HepG2 (cell line): ENCODE data around the gene ARFGAP1. TPM values are rescaled to one million over a fixed set of nuclear protein-coding genes. Genes with fewer than 3 reads are reported as not detected.

Experiments used
- ATAC-seq: fragments of 200-7000 bp; cut with Tn5 transposase; 3 replicates; pipeline ENCODE4 v1.9.1; 2020; ENCODE audit warnings: mild to moderate bottlenecking, moderate library complexity
- BruUV-seq: library from RNA; stranded (reverse); fragments of 400-500 nt; replicated peaks from 2 replicates; lab custom pipeline; 2021; lab: Mats Ljungman, UMichigan
- CTCF ChIA-PET: fragments of 300-600 bp; formaldehyde crosslinking; extraction: SDS; loops from one replicate; lab custom pipeline; 2021; ENCODE audit warnings: low total read pairs, inconsistent platforms, low intra/inter-chr PET ratio; lab: Yijun Ruan, JAX
- POLR2A ChIA-PET: fragments of 350-600 bp; sonication (Branson Sonifier 250); formaldehyde crosslinking; loops from one replicate; lab custom pipeline; 2020; ENCODE audit warnings: antibody characterized with exemption, inconsistent platforms; lab: Yijun Ruan, JAX
- DNase-seq: peaks from one replicate; pipeline ENCODE4 v3.0.0-alpha.2; 2015; ENCODE audit warnings: low spot score
- FAIRE-seq: peaks from 3 replicates; lab custom pipeline; 2011; peaks lifted over from hg19 to GRCh38; lab: Jason Lieb, UNC
- H2AFZ ChIP-seq: one replicate; pipeline ENCODE4 v1.6.1; 2011; ENCODE audit warnings: low read length, inconsistent platforms
- H3K27ac ChIP-seq: fragments of 300-600 bp; 3 replicates; pipeline ENCODE4 v1.8.0; 2011; ENCODE audit warnings: mixed run types, mild to moderate bottlenecking, mixed read lengths, low read length, inconsistent platforms; ENCODE audit not compliant: insufficient read depth; ENCODE audit errors: extremely low read length
- H3K27me3 ChIP-seq, 2 experiments: fragments of 200-600 bp in 1 of 2; 2 replicates in 1 of 2; 3 replicates in 1 of 2; pipeline versions ENCODE4 v1.6.0 to v1.8.0; 2011; ENCODE audit warnings: low read length in 2 of 2, mild to moderate bottlenecking in 2 of 2, moderate library complexity in 2 of 2, inconsistent platforms in 1 of 2; ENCODE audit not compliant: insufficient read depth in 2 of 2, control insufficient read depth in 1 of 2
- H3K36me3 ChIP-seq, 2 experiments: fragments of 200-600 bp in 1 of 2; replicated peaks in 1 of 2; 2 replicates in 1 of 2; 3 replicates in 1 of 2; pipeline versions ENCODE4 v1.5.1 to v1.8.0; 2011; ENCODE audit warnings: low read length in 2 of 2, inconsistent platforms in 1 of 2; ENCODE audit not compliant: insufficient read depth in 2 of 2, control insufficient read depth in 1 of 2
- H3K4me1 ChIP-seq: 2 replicates; pipeline ENCODE4 v1.5.1; 2012; ENCODE audit warnings: low read length, inconsistent platforms; ENCODE audit not compliant: insufficient read depth
- H3K4me2 ChIP-seq: 2 replicates; pipeline ENCODE4 v1.6.0; 2011; ENCODE audit warnings: low read depth, low read length, inconsistent platforms
- H3K4me3 ChIP-seq, 3 experiments: fragments of 200-600 bp in 1 of 3; sonication (generic), shearing (Covaris generic) in 1 of 3; replicated peaks in 1 of 3; 2 replicates each; pipeline ENCODE4 v1.5.1; 2011 to 2016; ENCODE audit warnings: low read length in 3 of 3, inconsistent platforms in 2 of 3, low read depth in 2 of 3, mild to moderate bottlenecking in 2 of 3, control low read depth in 1 of 3, mixed read lengths in 1 of 3; ENCODE audit not compliant: insufficient read depth in 1 of 3
- H3K79me2 ChIP-seq: one replicate; pipeline ENCODE4 v1.6.1; 2011; ENCODE audit warnings: low read length, inconsistent platforms; ENCODE audit not compliant: insufficient read depth
- H3K9ac ChIP-seq: 2 replicates; pipeline ENCODE4 v1.6.0; 2011; ENCODE audit warnings: mild to moderate bottlenecking, low read depth, low read length, inconsistent platforms; ENCODE audit not compliant: insufficient read depth
- H3K9me3 ChIP-seq: 2 replicates; pipeline ENCODE4 v1.5.1; 2012; ENCODE audit warnings: mild to moderate bottlenecking, low read length
- H4K20me1 ChIP-seq: 2 replicates; pipeline ENCODE4 v1.6.0; 2011; ENCODE audit warnings: inconsistent platforms, mild to moderate bottlenecking, low read length, moderate library complexity; ENCODE audit not compliant: insufficient read depth
- BHLHE40 ChIP-seq: IDR thresholded peaks from 2 replicates; pipeline ENCODE4 v1.6.1; 2011; ENCODE audit warnings: low read length, improper control_type of control experiment
- BORCS8-MEF2B ChIP-seq: sonication (generic); formaldehyde crosslinking; IDR thresholded peaks from 2 replicates; pipeline ENCODE4 v1.8.0; 2022; ENCODE audit warnings: mild to moderate bottlenecking, missing genetic modification reagents
- DPF2 ChIP-seq: sonication (generic); formaldehyde crosslinking; IDR thresholded peaks from 2 replicates; pipeline ENCODE4 v1.4.0; 2020; ENCODE audit warnings: mild to moderate bottlenecking, low read depth, missing genetic modification reagents, borderline replicate concordance
- ELK4 ChIP-seq: sonication (generic); formaldehyde crosslinking; IDR thresholded peaks from 2 replicates; pipeline ENCODE4 v1.9.0; 2021; ENCODE audit warnings: missing genetic modification reagents, borderline replicate concordance
- HNF4G ChIP-seq, 2 experiments: sonication (generic) in 1 of 2; formaldehyde crosslinking in 1 of 2; IDR thresholded peaks; 2 replicates each; pipeline versions ENCODE4 v1.4.0 to v1.6.1; 2011 to 2020; ENCODE audit warnings: borderline replicate concordance in 2 of 2, low read depth in 2 of 2, mild to moderate bottlenecking in 2 of 2, low read length in 1 of 2, missing genetic modification reagents in 1 of 2, moderate library complexity in 1 of 2
- IKZF5 ChIP-seq: IDR thresholded peaks from 2 replicates; pipeline ENCODE4 v1.6.1; 2018; ENCODE audit warnings: missing genetic modification reagents, mild to moderate bottlenecking, missing compliant biosample characterization
- LRRFIP1 ChIP-seq: sonication (generic); formaldehyde crosslinking; conservative IDR thresholded peaks from 2 replicates; pipeline ENCODE4 v1.4.0; 2020; ENCODE audit warnings: missing genetic modification reagents
- MEIS2 ChIP-seq: sonication (generic); formaldehyde crosslinking; IDR thresholded peaks from 2 replicates; pipeline ENCODE4 v1.9.0; 2021; ENCODE audit warnings: mild to moderate bottlenecking, missing genetic modification reagents
- NFATC3 ChIP-seq: sonication (generic); formaldehyde crosslinking; IDR thresholded peaks from 2 replicates; pipeline ENCODE4 v1.5.1; 2020; ENCODE audit warnings: mild to moderate bottlenecking, missing genetic modification reagents
- NFIB ChIP-seq: sonication (generic); formaldehyde crosslinking; IDR thresholded peaks from 2 replicates; pipeline ENCODE4 v1.9.0; 2021; ENCODE audit warnings: missing genetic modification reagents, mild to moderate bottlenecking, borderline replicate concordance
- PITX1 ChIP-seq: sonication (generic); formaldehyde crosslinking; IDR thresholded peaks from 2 replicates; pipeline ENCODE4 v1.5.1; 2020; ENCODE audit warnings: mild to moderate bottlenecking, missing genetic modification reagents
- RFX1 ChIP-seq: fragments of 450-650 bp; IDR thresholded peaks from 2 replicates; pipeline ENCODE4 v1.6.1; 2017
- SOX13 ChIP-seq, 3 experiments: fragments of 450-650 bp in 1 of 3; sonication (generic) in 1 of 3; formaldehyde crosslinking in 1 of 3; IDR thresholded peaks in 2 of 3; conservative IDR thresholded peaks in 1 of 3; 2 replicates each; pipeline versions ENCODE4 v1.5.0 to v1.6.1; 2016 to 2020; ENCODE audit warnings: antibody characterized with exemption in 1 of 3, mild to moderate bottlenecking in 1 of 3, missing compliant biosample characterization in 1 of 3, missing genetic modification reagents in 1 of 3, moderate library complexity in 1 of 3
- THYN1 ChIP-seq: sonication (generic); formaldehyde crosslinking; IDR thresholded peaks from 2 replicates; pipeline ENCODE4 v1.8.1; 2023; ENCODE audit warnings: low read depth, mild to moderate bottlenecking, moderate library complexity, missing genetic modification reagents, borderline replicate concordance
- WGBS: methylation state at CpG from one replicate; pipeline ENCODE4 v1.1.6; 2017; ENCODE audit warnings: low lambda C conversion rate; 5-methylcytosine and 5-hydroxymethylcytosine counted together
- in situ Hi-C: cut with HindIII; loops from 2 replicates; pipeline ENCODE4 v1.10.0; 2017; ENCODE audit warnings: low pct_unique_long_range_greater_than_20kb; ENCODE audit not compliant: extremely low pct_ligation_motif_present
- intact Hi-C: fragments of 100-400 bp; cut with micrococcal nuclease; formaldehyde crosslinking; loops from one replicate; pipeline ENCODE4 v1.10.0; 2022; ENCODE audit not compliant: unreplicated experiment
- polyA plus RNA-seq, 8 experiments: library from polyadenylated mRNA; depleted of rRNA in 3 of 8; stranded (reverse) in 7 of 8; unstranded in 1 of 8; fragments of >200 nt; fragmentation: Illumina TruSeq in 4 of 8; extraction: Trizol in 4 of 8; gene quantifications; 2 replicates each; pipeline versions ENCODE4 v1.2.1 to v1.2.3, GENCODE V29; 2011 to 2016; ENCODE audit warnings: low read depth in 4 of 8, missing spikeins in 1 of 8, mixed read lengths in 1 of 8; ENCODE audit not compliant: insufficient read depth in 1 of 8
- total RNA-seq, 5 experiments: library from RNA; depleted of rRNA; stranded (reverse); fragments of >200 nt; fragmentation: Illumina TruSeq; extraction: Trizol; gene quantifications; 2 replicates each; pipeline ENCODE4 v1.2.3, GENCODE V29; 2016; ENCODE audit warnings: low read depth in 1 of 5

The ARFGAP1 gene
- total and polyA plus RNA-seq, 2 of the 13 experiments (the other 11 are each of a cell fraction or from before 2014, with no cell fraction given) = 132 TPM

- TF ChIP-seq PITX1 (CRISPR knock-in tag) (no peak), NFIB (CRISPR knock-in tag) (no peak)
Observed at GRCh38 chr20:63246490-63247288, 25.9 kb upstream of the ARFGAP1 start (continued).

GRCh38 chr20:63247671-63248228, 24.9 kb upstream of the ARFGAP1 start:
- no peak overlapping the region for H3K4me2 ChIP-seq
- no peaks in the 10 kb centered on the region for H3K79me2 ChIP-seq
- H3K4me3 ChIP-seq = no peak overlapping the region
- in situ Hi-C loops (no loop called here), intact Hi-C loops (loop anchor here (10.0 kb wide), 1 partner anchor 193 kb away; no protein-coding TSS in a partner anchor)
- no peak overlapping the region for H3K9ac ChIP-seq
- H3K27ac ChIP-seq = no peak overlapping the region
- no peaks in the 10 kb centered on the region for H3K9me3 ChIP-seq
- H3K27me3 ChIP-seq = peaks cover 22 to 84% of the 10 kb centered on the region in 2 experiments
- peak; percentile 15 for ATAC-seq
- H4K20me1 ChIP-seq = no peaks in the 10 kb centered on the region; the same call in 1 of the 2 replicates
- FAIRE-seq = no peak
- WGBS = 32% methylated on average over 23 of the region's 24 CpGs
- no TSS peak for BruUV-seq
- no peaks in the 10 kb centered on the region for H3K36me3 ChIP-seq
- no peak for DNase-seq
- no peaks in the 10 kb centered on the region for H3K4me1 ChIP-seq
- ChIA-PET POLR2A (no interaction called here), CTCF (no interaction called here)
- H2AFZ ChIP-seq = no peak overlapping the region
- TF ChIP-seq IKZF5 = no peak
- TF ChIP-seq BORCS8-MEF2B (CRISPR knock-in tag) = no peak
- no peak for TF ChIP-seq BHLHE40
- TF ChIP-seq RFX1 = no peak
- TF ChIP-seq ELK4 (CRISPR knock-in tag) = 0 out of 2 replicates have a peak, but pooled peaks have one; percentile 21
- TF ChIP-seq LRRFIP1 (CRISPR knock-in tag) = no peak
- no peak for TF ChIP-seq THYN1 (CRISPR knock-in tag)
- no peak for TF ChIP-seq SOX13 (IDR thresholded peaks at IDR 0.05)
- TF ChIP-seq SOX13 (CRISPR knock-in tag; conservative IDR thresholded peaks at IDR 0.05 in 1 of 2, IDR thresholded peaks at IDR 0.05 in 1 of 2) = no peak
- TF ChIP-seq MEIS2 (CRISPR knock-in tag) = no peak
- TF ChIP-seq HNF4G (IDR thresholded peaks at IDR 0.05; ENCODE audit: borderline replicate concordance, low read depth, low read length) = no peak
- TF ChIP-seq HNF4G (CRISPR knock-in tag; IDR thresholded peaks at IDR 0.05; ENCODE audit: borderline replicate concordance, low read depth) = no peak
- no peak for TF ChIP-seq NFATC3 (CRISPR knock-in tag)
- TF ChIP-seq DPF2 (CRISPR knock-in tag) = no peak
